HG02938 (cell line): Measurements from ENCODE around the gene MATN1.
"Not testable (repeated sequence)": the region's sequence is repeated elsewhere in the genome, so short reads cannot be mapped to it uniquely, and the experiment has no call there.

Source experiments
- ATAC-seq: cut with Tn5 transposase; IDR thresholded peaks from one replicate; pipeline ENCODE4 v1.9.1; 2021; ENCODE audit warnings: mild to moderate bottlenecking, moderate library complexity; ENCODE audit not compliant: unreplicated experiment

Gene MATN1

DNA sequence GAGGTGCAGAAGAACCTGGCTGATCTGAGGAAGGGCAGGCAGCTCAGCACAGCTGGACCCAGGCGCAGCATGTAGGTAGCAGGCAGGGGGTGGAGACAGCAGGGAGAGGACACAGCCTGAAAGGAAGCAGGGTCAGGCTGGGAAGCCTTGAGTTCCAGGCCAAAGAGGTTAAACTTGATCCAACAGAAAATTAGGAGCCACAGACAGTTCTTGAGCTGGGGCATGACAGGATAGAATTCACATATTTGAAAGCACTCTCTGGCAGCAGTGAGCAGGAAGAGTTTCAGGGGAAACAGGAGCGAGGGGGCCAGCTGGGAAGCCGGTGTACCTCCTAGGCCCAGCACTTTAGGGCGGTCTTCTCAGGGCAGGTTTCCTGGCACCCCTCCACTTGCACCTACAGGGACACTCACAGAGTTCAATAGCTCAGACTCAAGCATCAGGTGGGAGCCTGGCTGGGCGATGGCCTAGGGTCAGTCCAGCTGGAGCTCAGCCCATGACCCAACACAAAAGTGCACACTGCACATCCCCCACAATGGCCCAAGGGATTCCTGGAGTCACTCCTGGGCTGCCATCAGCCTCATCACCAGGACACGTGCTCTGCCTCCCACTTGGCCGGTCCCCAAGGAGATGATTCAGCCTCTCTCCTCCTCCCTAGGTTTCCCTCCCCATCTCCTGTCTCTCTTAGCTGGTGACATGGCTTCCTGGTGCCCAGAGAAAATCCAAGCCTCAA is 22.7 kb downstream of the MATN1 start:
- no peak for ATAC-seq

DNA sequence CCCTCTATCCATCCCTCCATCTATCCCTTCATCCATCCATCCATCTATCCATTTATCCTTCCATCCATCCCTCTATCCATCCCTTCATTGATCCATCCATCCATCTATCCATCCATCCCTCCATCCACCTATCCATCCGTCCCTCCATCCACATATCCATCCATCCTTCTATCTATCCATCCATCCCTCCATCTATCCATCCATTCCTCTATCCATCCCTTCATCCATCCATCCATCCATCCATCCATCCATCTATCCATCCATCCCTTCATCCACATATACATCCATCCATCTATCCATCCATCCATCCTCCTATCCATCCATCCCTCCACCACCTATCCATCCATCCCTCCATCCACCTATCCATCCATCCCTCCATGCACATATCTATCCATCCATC is 23.6 kb downstream of the MATN1 start:
- no peak for ATAC-seq

GRCh38 chr1:30698401-30698981 is 24.9 kb downstream of the MATN1 start:
- ATAC-seq: no peak

GRCh38 chr1:30697571-30698376 is 25.6 kb downstream of the MATN1 start:
- no peak for ATAC-seq

DNA sequence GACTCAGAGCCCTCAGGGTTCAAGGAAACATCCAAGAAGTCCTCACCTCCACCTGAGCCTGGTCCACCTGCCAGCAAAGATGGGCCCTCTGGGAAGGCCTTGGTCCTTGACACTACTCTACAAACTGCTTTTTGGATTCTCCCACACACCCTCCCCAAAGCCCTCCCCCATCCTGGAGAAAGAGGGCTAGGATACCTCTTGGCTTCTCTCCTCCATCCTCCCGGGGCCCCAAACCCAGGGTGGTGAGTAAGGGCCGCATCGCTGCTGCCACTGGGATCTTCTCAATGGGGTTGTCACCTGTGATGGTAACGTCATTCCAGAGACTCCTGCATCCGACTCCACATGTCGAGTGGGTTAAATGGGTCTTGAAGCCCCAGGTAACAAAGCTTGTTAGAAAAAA is 26.6 kb downstream of the MATN1 start:
- no peak for ATAC-seq

DNA sequence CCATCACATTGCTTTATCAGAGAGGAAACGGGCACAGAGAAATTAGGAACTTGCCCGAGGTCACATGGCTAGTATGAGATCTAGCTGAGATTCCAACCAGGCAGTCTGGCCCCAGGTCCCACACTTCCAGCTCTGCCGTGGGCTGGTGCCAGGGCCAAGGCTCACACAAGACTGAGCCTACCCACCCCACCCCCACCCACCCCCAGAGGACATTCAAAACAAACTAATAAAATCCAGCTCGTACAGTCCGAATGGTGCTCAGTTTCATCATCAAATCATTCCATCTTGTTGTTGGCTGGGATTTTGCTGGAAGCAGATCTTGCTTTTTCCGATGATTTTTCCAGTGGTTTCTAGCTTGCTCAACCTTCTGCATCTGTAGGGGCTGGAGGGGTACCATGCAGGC is 27.9 kb downstream of the MATN1 start:
- no peak for ATAC-seq

GRCh38 chr1:30694280-30695175 is 28.9 kb downstream of the MATN1 start:
- no peak for ATAC-seq

DNA sequence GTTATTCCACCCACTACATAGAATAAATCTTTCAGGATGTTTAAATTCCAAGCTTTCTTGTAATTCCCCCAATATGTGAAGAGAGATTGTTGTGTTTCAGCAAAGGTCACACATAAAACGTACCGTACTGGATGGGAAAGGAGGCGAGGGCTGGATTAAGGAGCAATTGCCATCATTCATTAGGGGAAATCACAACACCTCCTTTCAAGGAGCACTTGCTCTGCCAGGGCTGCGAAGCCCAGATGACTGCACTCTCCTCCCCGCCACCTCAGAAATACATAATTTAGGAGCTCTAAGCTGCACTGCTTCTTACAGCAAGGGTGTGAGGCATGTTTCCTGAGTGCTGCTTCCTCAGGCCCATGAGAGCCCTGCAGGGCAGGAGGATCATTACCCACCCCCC is 29.6 kb downstream of the MATN1 start:
- no peak for ATAC-seq

- no peak for ATAC-seq
These were observed 30.0 kb downstream of the MATN1 start for GRCh38 chr1:30693366-30693765.

DNA sequence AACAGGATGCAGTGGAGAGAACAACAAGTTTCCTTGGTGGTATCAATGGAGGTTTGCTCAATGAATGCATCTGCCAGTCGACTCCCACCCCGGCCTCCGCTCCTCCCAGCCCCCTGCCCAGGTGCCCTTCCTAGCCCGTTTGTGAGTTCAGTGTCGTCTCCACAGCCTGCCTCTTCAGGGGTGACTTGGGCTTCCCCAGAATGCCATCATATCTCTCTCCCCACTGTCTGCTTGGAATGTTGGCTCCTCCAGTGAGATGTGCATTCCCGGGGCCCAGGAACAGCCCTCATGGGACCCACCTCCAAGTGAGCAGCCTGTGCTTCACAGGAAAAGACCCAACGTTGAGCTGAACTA is 30.5 kb downstream of the MATN1 start:
- ATAC-seq: no peak

GRCh38 chr1:30692201-30692947 is 31.0 kb downstream of the MATN1 start:
- ATAC-seq: no peak

DNA sequence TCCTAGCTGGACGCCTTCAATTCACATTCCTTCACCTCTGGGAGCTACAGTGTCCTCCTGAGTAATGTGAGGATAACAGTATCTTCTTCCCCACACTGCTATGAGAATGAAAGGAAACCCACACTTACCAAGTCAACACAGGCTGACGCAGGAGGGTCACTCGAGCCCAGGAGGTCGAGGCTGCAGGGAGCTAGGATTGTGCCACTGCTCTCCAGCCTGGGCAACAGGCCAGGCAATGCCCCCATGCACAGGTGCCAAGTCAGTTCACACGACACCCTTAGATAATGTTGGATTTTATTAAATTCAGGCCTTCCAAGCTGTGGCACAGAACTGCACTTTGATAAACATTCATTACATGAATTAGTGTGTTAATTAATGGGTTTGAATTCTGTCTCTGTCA is 31.9 kb downstream of the MATN1 start:
- no peak for ATAC-seq

DNA sequence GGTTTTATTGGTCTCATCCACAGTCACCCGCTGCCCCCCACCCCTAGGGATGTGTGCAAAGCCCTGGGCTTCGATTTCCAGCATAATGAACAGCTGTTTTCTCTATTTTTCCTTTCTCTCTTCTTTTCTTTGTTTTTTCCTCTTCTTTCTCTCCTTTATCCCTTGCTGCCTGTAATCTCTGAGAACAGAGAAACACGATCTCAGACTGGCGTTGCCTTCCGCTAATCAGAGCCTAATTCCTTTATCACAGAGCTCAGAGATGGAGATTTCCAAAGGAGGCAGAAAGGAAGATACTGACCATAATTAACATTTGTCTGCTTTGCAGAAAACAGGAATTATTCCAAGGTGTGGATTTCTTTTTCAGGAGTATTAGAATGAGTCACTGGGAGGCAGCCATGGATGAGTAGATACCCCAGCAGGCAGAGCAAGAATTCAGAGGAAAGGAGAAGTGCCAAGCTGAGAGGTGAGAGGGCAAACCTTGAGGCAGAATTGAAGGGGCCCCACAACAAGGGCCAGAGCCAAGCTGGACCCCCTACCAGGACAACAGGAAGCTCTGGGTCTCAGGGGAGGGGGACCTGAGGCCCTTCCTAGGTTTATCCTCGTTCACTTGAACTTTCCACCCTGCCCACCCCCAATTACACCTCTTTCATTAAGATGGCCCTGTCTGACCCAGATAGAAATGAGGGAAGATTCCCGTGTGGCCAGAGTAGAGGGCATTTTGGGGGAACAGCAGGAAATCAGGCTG is 33.3 kb downstream of the MATN1 start:
- no peak for ATAC-seq

DNA sequence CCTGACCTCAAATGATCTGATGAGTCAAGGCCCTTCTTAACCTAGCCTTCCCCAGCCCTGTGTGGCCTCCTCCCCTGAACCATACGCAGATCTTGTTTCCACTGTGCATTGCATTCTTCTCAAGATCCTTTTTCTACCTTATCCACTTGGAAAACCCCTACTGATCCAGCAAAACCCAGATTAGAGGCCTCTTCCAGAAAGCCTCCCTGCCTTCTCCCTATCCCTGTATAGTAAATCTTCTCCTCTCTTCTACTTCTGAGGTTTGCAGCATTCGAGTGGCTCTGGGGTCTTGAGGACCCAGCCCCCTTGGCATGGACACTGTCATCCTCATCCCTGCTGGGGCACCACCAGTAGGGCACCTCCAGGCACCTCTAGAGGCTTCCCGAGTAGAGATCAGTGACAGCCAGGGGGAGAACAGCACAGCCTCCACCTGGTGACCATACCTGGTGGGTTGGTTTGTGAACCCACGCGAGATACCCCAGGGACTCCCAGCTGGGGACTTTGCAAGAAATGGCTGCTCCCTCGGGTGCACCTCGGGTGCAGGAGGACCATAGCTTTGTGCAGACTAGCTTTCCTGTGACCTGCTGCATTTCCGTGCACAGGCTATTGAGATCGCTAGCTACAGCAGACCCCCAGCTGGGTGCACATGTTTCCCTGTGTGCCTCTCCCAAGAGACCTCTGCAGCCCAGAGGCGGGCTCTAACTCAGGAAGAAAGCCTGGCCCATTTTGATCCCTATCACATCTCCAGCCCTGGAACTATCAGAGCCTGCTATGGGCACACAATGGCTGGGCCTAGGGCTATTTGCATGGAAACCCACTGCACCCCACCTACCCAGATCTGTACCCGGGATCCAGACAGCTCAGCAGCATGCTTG is 34.2 kb downstream of the MATN1 start:
- ATAC-seq: no peak

DNA sequence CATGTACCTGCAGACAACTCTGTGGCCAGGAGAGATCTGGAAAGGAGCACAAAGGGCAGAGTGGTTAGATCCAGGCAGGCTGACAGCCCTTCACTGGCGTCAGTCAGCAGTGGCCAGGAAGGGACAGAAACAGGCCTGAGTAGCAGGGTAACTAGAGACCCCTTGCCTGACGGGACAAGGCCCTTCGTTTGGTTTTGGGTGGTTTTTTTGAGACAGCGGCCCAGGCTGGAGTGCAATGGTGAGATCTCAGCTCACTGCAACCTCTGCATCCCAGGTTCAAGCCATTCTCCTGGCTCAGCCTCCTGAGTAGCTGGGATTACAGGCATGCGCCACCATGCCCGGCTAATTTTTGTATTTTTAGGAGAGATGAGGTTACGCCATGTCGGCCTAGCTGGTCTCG is 34.9 kb downstream of the MATN1 start:
- not testable (repeated sequence) for ATAC-seq

DNA sequence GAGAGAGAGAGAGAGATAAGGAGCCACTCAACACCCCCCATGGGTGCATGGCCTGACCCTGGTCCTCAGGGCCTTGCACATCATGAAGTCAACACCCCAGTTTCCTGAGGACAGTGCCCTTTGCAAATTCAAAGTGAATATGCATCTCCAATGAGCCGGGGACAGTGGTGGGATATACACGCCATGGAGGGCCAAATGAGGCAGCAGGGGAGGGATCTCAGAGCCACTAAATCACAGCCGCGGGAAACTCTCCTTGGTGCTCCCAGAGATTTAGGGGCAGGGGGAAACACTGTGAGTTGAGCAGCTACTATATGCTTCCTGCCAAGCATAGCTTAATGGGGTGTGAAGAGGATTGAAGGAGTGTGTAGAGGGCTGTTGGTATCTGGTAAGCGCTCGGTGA is 35.5 kb downstream of the MATN1 start:
- no peak for ATAC-seq

GRCh38 chr1:30686236-30686935 is 37.0 kb downstream of the MATN1 start:
- ATAC-seq: no peak

DNA sequence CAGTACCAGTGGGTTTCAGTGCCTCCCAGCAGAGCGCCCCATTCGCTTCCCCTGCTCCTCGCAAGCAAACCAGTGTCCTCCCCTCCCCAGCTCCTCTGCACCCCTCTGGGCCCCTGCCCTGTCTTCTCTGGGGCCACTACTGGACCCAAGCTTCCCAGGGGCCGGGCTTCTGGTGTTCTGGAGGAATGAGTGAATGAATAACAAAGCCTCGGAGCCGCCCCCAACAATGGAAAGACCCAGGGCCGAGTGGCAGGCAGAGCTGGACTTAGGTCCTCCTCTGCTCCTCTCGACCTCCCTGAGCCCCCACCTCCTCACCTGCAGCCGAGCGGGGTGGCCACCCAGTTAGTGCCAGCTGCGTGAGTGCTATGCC is 37.6 kb downstream of the MATN1 start:
- no peak for ATAC-seq
